Ramos (cell line): ENCODE measurements around the gene TOP2A.

Source experiments
- in situ Hi-C: fragments of 300-500 bp; cut with MboI; formaldehyde crosslinking; loops from one replicate; pipeline ENCODE4 v1.14.3; 2022; ENCODE audit warnings: low sequenced_read_pairs; ENCODE audit not compliant: unreplicated experiment

The TOP2A gene, protein sequence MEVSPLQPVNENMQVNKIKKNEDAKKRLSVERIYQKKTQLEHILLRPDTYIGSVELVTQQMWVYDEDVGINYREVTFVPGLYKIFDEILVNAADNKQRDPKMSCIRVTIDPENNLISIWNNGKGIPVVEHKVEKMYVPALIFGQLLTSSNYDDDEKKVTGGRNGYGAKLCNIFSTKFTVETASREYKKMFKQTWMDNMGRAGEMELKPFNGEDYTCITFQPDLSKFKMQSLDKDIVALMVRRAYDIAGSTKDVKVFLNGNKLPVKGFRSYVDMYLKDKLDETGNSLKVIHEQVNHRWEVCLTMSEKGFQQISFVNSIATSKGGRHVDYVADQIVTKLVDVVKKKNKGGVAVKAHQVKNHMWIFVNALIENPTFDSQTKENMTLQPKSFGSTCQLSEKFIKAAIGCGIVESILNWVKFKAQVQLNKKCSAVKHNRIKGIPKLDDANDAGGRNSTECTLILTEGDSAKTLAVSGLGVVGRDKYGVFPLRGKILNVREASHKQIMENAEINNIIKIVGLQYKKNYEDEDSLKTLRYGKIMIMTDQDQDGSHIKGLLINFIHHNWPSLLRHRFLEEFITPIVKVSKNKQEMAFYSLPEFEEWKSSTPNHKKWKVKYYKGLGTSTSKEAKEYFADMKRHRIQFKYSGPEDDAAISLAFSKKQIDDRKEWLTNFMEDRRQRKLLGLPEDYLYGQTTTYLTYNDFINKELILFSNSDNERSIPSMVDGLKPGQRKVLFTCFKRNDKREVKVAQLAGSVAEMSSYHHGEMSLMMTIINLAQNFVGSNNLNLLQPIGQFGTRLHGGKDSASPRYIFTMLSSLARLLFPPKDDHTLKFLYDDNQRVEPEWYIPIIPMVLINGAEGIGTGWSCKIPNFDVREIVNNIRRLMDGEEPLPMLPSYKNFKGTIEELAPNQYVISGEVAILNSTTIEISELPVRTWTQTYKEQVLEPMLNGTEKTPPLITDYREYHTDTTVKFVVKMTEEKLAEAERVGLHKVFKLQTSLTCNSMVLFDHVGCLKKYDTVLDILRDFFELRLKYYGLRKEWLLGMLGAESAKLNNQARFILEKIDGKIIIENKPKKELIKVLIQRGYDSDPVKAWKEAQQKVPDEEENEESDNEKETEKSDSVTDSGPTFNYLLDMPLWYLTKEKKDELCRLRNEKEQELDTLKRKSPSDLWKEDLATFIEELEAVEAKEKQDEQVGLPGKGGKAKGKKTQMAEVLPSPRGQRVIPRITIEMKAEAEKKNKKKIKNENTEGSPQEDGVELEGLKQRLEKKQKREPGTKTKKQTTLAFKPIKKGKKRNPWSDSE (N-terminal part only)

DNA sequence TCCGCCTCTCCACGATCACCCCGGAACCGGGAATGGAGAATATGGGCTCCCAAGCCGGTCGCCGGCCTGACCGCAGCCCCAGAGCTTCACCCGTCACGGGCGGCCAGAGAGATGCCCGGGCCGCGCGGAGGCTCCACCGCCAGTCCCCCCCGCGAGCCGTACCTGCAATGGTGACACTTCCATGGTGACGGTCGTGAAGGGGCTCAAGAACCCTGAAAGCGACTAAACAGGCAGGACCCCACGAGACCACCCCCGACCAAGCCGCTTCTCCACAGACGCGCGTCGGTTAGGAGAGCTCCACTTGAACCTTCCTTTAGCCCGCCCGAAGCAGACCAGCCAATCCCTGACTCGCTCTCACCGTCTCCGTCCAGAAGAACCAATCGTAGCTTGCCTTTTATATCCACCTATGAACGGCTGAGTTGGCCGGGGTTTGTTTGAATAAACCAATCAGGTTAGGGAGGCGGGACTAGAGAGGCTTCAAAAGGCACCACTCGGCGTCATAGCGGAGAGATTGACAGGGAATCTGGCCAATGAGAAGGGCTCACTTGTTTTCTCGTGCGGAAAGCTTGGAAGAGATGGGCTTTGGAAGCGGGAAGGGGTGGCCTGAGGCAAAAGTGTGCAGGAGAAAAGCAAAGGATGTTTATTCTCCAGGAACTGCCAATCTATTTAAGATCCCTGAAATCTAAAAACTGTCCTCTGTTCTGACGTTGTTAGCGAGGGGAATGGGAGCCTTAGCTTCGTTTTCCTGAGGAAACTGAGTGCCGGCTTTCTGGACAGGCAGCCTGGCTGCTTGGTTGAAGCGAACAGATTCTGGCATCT is at the start of gene TOP2A:
TOP2A (minus strand) TSS at position 288 of the 819 bp plus-strand sequence; CDS start at position 183, 105 bp downstream.
- in situ Hi-C loops = no loop called here

DNA sequence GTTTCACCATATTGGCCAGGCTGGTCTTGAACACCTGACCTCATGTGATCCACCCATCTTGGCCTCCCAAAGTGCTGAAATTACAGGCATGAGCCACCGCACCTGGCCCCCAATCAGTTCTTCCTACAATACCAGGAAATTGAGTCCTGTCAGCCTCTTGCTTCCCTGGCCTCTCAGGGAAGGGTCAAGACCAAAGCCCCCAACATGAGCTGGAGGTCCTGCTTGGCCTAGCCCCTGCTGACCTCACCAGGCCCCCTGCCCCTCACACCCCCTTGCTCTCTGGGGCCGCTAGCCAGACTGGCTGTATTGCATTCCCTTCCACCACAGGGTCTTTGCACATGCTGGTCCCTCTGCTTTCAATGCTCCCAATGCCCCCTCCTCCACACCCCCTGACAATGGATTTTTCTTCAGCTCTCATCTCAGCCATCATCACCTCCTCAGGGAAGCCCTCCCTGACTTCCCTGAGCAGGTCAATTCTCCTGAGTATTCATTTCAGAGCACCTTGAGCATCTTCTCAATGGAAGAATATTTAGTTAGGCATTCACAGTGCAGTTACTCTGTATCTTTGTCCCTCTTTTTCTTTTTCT is 49.7 kb upstream of the TOP2A start:
- in situ Hi-C loops = no loop called here

DNA sequence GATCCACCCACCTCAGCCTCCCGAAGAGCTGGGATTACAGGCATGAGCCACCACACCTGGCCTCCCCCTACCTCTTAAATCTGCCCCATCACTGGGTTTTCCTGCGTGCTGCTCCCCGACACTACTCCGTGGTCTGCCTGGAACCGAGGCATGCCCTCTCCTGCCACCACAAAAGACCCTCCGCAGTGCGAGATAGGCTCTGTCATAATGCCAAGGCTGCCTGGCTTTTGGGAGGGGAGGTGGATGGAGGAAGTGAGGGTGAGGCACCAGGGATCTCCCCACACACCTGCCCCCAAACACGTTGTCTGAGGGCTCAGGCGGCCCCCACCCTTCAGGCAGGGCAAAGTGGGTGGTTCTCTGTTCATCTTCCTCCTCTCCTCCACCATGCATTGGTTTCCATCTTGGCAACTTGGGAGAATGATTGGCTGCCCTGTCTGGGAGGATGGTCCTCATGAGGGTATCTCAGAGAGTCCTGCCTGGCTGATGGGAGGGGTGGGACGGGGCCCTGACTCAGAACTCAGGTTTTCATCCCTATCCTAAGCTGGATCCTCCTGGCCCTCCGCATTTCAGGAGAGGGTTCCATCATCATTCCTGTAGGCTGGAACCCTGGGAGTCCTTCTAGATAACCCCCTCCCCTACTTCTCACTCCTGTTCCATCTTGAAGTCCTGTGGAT is 48.7 kb upstream of the TOP2A start:
- in situ Hi-C loops = no loop called here

DNA sequence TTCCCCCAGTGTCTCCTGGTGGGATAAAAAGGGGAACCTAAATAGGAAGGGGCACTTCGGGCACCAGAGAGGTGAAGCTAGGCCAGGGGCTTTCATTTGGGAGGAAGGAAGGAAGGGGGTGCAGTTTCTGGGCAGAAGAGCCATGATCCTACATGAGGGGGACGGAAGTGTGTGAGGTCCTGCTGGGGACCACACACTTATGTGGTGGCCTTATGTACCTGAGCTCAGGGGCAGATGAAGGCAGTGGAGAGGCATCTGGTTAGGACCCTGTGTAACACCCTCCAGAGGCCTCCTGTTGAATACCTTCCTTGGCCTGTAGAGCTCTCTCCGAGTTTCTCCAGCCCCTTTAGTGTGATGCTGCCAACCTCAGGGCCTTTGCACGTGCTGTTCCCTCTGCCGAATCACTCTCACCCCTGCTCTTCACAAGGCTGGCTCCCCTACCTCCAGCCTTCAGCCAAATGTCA is 46.7 kb upstream of the TOP2A start:
- in situ Hi-C loops = no loop called here

DNA sequence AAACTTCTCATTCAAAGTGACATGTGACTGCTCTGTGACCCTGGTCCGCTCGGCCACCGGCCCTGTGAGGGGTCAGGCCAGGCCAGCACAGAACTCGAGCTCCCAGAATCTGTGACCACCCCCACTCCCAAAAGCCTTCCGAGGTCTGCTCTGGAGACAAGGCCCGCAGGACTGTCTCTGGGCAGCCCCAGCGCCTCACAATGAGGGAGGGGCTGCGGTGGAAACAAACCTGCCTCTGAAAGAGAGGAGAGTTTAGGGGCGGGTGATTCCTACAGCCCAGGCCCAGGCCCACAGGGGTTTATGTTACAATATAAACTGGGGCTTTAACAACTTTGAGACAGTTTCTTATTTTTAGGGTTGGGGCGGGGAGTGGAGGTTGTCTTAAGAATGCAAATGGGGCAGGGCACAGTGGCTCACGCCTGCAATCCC is 45.4 kb upstream of the TOP2A start:
- in situ Hi-C loops = no loop called here

DNA sequence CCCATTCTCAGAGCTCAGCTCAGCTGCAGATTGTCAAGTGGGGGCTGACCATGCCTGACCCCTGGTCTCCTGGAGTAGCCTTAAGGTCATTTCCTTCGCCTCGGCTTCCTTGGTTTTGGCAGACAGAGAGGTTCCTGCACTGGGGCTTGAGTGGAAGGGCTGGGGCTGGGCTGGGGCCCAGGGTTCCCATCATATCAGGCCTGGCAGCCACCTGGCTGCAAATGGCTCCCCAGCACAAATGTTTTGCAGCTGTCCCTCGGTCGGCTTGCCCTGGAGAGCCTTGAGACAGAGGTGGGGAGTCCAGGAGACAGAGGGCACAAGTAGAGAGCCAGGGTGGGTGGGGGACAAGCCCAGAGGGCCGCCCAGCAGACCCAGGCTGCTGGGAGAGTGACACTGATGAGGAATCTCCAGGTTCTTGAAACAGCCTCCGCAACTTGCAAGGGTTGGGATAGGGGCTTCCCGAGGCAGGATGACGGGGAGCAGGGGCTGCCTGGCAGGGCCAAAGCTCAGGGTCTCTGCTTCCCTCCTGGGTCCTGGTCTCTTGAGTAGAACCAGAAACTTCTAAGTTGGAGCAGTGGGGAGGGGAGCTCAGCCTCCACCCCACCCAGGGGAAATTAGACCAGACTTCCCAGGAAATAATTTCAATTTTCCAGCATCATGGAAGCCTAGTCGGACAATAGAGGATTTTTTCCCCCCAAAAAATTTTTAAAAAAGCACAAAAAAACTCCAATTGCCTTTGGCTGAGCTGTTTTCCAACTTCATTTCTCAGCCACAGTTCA is 44.8 kb upstream of the TOP2A start:
- in situ Hi-C loops = no loop called here

DNA sequence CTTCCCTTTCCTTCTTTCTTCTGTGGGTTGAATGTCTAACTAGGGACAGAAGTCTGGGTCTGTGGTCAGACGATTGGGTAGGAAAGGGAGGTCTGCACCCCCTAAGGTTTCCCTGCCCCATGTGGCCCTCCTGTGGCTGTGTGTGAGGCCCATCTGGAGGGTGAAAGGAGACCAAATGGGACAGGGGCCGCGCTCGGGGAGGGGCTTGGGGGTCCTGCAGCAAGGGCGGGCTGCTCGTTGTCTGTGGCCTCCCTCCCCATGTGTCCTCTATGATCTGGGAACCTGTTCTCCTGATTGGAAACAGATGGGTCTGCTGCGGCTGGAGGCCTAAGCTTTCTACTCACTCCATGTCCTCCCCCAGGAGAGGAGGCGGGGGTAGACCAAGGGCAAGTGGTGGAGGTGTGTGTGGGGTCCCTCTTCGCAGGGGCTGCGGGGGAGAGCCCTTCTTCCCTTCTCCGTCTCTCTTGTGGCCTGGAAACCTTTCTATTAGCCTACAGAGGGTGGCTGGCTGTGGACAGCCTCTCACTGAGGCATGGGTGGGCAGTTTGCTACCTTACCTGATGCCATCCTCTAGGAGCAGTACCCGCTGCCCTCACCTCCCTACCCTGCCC is 44.1 kb upstream of the TOP2A start:
- in situ Hi-C loops = no loop called here

DNA sequence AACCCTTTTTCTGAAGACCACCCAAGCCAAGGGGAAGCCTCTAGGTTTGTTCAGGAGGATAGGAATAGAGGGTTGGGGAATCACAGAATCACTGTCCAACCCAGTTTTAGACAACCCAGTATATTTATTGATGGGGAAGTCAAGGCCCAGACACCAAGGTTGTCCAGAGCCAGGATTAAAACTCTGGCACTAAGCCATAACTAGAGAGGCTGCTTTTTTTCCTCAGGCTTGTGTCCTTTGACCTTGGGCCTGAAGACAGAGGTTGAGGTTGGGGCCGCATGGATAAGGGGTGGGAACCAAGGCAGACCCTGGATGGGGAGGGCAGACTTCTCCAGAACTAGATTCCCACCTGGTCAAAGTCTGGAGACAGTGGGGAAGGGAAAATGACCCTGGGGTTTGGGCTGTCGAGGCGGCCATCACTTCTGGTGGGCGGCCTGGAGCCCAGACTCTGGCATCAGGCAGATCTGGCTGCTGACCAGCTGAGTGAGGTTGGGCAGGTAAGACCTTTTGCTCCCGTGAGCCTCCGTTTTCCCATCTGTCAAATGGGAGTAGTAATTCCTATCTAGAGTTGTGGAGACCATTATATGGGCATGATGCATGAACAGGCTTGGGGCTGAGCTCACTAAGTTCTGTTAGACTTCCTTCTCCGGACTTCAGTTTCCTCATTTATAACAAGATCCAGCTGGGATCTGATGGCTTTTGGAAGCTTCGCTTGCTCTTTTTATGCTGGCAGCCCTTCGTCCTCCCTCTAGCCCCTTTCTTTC is 43.5 kb upstream of the TOP2A start:
- in situ Hi-C loops = no loop called here

DNA sequence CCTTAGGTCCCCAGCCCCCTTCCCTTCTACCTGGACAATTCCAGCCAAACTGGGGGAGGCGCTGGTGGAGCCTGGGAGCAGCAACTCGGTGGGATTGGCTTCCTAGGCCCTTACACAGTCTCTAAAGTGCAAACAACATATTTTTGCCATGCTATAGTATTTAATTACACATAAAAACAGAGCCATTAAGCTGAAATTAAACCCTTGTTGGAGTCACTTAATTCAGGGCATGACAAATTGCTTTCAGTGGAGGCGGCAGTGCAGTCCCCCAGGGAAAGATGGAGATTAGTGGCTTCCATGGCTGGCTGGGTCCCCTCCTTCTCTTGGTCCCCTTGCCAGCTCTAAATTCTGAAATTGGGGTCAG is 42.9 kb upstream of the TOP2A start:
- in situ Hi-C loops = no loop called here

DNA sequence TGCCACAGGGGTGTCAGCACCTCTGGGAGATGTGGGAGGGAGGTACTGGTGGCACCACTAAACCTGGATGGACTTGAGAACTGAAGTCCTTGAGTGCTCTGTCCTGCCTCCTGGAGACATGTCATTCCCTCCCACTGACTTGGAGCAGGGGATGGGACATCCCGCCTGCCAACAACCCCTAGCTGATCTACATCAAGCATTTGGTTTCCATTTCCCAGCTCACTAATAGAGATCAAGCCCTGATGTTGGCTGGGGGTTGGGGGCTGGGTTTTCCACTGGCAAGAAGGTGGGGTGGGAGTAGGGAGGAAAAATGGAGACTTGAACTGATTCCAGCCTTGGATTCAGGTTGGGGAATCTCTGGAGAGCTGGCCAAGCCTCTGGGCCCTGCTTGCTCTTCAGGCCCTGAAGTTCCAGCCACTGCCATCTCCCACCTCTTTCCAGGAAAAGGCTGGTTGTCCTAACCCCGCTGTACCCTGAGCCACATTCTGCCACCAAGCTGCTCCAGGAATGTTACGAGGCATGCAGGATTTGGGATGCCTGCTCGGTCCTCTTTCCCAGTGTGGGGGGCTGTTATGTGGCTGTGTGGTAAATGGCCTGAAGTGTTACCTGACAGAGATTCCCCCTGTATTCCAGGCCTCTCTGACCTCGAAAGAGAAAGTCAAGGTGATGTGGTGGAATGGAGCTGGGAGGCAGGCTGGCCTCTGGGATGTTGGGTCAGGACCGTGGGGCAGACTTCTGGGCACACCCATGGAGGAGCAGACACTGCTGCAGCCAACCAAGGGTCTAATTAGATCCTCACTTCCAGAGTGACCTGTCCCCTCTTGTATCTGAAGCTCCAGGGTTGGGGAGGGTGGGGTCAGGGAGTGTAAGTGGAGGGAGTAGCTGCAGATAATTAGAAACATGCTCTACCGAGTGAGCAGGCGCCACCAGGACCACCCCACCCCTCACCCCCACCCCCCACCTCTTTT is 42.2 kb upstream of the TOP2A start:
- in situ Hi-C loops = no loop called here

DNA sequence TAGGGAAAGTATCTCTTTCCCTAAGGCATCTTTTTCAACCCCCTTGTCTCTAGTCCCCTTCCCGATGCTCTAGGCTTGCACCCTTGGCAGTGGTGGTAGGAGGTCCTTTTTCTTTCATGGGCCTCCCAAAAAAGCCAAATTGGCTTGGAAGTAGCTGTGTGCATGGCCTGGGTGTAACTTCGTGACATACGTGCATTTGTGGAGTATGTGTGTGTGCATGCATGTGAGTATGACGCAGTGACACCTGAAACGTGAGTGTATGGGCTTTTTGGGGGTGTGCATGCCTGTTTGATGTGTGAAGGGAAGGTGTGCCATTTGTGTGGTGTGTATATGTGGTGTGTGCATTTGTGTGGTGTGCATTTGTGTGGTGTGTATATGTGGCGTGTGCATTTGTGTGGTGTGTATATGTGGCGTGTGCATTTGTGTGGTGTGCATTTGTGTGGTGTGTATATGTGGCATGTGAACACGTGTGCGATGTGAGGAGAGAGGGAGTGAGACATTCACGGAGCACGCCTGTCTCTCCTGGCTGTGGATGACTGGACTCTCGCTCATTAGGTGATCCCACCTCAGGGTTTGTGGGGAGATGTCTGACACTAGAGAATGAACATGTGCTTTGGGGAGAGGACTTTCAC is 41.3 kb upstream of the TOP2A start:
- in situ Hi-C loops = no loop called here

DNA sequence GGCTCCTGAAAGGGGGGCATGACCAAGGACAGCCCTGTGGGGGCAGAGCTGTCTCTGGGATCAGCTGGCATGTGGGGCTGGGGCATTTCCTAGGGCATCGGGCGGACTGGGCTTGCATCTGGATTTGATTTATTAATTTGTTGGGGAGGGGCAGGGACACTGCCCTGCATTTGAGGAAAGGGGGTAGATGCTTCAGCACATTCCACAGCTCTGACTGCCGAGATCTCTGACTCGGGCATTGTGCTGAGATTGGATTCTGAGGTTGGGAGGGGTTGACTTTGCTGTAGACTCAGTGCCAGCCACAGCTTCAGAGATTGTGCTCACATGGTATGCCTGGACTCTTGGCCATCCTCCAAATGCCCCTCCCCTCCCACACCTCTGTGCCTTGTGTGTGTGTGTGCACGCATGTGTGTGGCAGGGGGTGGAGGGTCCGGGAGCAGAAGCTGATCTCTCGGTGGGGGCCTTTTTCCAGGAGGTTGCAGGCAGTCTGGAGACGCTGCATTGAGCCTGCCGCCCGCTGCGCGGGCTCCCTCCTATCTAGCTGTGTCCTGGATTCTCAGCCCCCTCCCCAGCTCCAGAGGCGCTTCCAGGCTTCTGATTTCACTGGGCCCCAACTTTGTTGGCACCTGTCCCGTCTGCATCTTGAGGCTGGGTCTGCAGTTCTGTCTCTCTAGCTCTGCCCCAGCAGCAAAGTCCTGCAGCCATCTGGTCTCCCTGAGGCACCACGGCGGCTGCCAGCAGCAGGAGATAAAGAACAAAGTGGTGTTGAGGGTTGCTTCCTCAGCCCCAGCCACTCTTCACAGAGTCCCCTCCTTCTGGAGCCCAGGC is 40.5 kb upstream of the TOP2A start:
- in situ Hi-C loops = no loop called here

DNA sequence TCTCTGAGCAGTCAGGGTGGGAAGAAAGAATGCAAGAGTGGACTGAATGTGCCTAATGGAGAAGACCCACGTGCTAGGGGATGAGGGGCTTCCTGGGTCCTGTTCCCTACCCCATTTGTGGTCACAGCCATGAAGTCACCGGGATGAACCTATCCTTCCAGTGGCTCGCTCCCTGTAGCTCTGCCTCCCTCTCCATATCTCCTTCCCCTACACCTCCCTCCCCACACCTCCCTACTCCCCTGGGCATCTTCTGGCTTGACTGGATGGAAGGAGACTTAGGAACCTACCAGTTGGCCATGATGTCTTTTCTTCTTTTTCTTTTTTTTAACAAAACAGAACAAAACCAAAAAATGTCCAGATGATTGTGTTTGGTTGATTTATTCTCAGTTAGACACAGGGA is 39.7 kb upstream of the TOP2A start:
- in situ Hi-C loops = no loop called here

DNA sequence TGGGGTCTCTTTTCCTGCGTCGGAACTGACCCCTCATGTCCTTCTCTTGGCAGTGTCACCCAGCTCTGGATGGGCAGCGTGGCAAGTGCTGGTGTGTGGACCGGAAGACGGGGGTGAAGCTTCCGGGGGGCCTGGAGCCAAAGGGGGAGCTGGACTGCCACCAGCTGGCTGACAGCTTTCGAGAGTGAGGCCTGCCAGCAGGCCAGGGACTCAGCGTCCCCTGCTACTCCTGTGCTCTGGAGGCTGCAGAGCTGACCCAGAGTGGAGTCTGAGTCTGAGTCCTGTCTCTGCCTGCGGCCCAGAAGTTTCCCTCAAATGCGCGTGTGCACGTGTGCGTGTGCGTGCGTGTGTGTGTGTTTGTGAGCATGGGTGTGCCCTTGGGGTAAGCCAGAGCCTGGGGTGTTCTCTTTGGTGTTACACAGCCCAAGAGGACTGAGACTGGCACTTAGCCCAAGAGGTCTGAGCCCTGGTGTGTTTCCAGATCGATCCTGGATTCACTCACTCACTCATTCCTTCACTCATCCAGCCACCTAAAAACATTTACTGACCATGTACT is 38.8 kb upstream of the TOP2A start:
- in situ Hi-C loops = no loop called here
